Pancreas (tissue), 10 donors: Measurements from ENCODE around the gene CDH1. TPM values are rescaled to one million over a fixed set of nuclear protein-coding genes. Genes with fewer than 3 reads are reported as not detected.

Experiments
- ATAC-seq, 4 donors: fragments of 200-7000 bp; cut with Tn5 transposase; one replicate each; pipeline versions ENCODE4 v1.8.0 to v1.9.1; 2020; ENCODE audit warnings: mild to moderate bottlenecking in 4 of 4, moderate library complexity in 4 of 4
- DNase-seq, 6 donors: peaks; one replicate each; pipeline ENCODE4 v3.0.0-alpha.2; 2020
- FAIRE-seq: peaks from 2 replicates; lab custom pipeline; 2012; peaks lifted over from hg19 to GRCh38; lab: Jason Lieb, UNC
- H3K27ac ChIP-seq, 4 donors: fragments of 200-600 bp; sonication (generic); 1 replicate in 3 of 4; 2 replicates in 1 of 4; pipeline versions ENCODE4 v1.5.0 to v1.8.0; 2020
- H3K27me3 ChIP-seq, 4 donors: fragments of 200-600 bp; one replicate each; pipeline ENCODE4 v1.8.0; 2021
- H3K36me3 ChIP-seq, 3 donors: fragments of 200-600 bp; sonication (generic) in 1 of 3; one replicate each; pipeline versions ENCODE4 v1.5.0 to v1.8.0; 2020 to 2021
- H3K4me1 ChIP-seq, 3 donors: fragments of 200-600 bp; one replicate each; pipeline ENCODE4 v1.8.0; 2021
- H3K4me3 ChIP-seq, 4 donors: fragments of 200-600 bp; sonication (generic) in 2 of 4; one replicate each; pipeline versions ENCODE4 v1.5.0 to v1.8.0; 2020 to 2021
- H3K9me3 ChIP-seq, 4 donors: fragments of 200-600 bp; one replicate each; pipeline ENCODE4 v1.8.0; 2021
- CTCF ChIP-seq, 4 donors: fragments of 200-600 bp; sonication (generic) in 3 of 4; IDR thresholded peaks; one replicate each; pipeline versions ENCODE4 v1.5.0 to v1.8.0; 2021; ENCODE audit warnings: antibody characterized with exemption in 4 of 4
- WGBS, 2 donors: extraction: QIAGEN DNeasy Blood & Tissue Kit; methylation state at CpG; one replicate each; pipeline ENCODE4 v1.1.7; 2013; 5-methylcytosine and 5-hydroxymethylcytosine counted together
- intact Hi-C, 3 donors: fragments of 100-400 bp; cut with DNase I; formaldehyde crosslinking; loops; one replicate each; pipeline versions ENCODE4 v1.11.1 to v1.14.2; 2022
- polyA plus RNA-seq, 2 donors: library from polyadenylated mRNA; stranded (reverse); fragments of 200-250 nt; gene quantifications; one replicate each; pipeline ENCODE4 v1.2.3, GENCODE V29; 2013
- total RNA-seq, 6 donors: library from RNA; stranded (reverse); fragmentation: NEBNext Ultra II Directional in 4 of 6; extraction: Animal tissue kit (Norgen Biotek cat#: 25700) in 4 of 6; gene quantifications; one replicate each; pipeline versions ENCODE4 v1.2.1 to v1.2.4, GENCODE V29; 2021 to 2023
- donor health status: healthy with polysubstance abuse.
- donor health status: DM: no; HTN: no; CAD: no; lungs with moderate emphysema.
- donor health status: DM: no; HTN: no; CAD: no.
- donor health status: control.
- donor health status: control.
- donor health status: Bipolar disorder and iron deficiency.
- donor health status: DM: yes; HTN: yes; CAD: no.
- donor health status: DM: no; HTN: no; CAD: no.
- donor health status: DM: no; HTN: no; CAD: no.
- donor health status: DM: yes; HTN: yes; CAD: no.

Gene CDH1
- total and polyA plus RNA-seq, 8 donors: 52.8 to 258 (median 155) TPM

- WGBS, 2 donors: 68 to 76% methylated on average over 12 of the region's 12 CpGs
- TF ChIP-seq CTCF (IDR thresholded peaks at IDR 0.05): no peak
- ATAC-seq: peak in 2 of 4 donors; percentile 19 to 25
These were observed 14.7 kb upstream of the CDH1 start for GRCh38 chr16:68722119-68723024.

GRCh38 chr16:68724797-68725196 is 12.3 kb upstream of the CDH1 start:
- H3K9me3 ChIP-seq: no peaks in the 10 kb centered on the region
- no peak overlapping the region for H3K27ac ChIP-seq
- ATAC-seq: peak in 2 of 4 donors; percentile 41 to 45
- no peak for TF ChIP-seq CTCF (IDR thresholded peaks at IDR 0.05)
- H3K4me3 ChIP-seq: no peak overlapping the region
- H3K27me3 ChIP-seq: no peaks in the 10 kb centered on the region
- WGBS, 2 donors: 16 to 18% methylated on average over 3 of the region's 3 CpGs
- H3K36me3 ChIP-seq: no peaks in the 10 kb centered on the region
- no peak for FAIRE-seq
- no peaks in the 10 kb centered on the region for H3K4me1 ChIP-seq
- no peak for DNase-seq
- intact Hi-C loops: no loop called here

More at GRCh38 chr16:68722119-68723024, 14.7 kb upstream of the CDH1 start:
- Histone ChIP-seq H3K36me3 (no peaks in the 10 kb centered on the region), H3K4me1 (no peaks in the 10 kb centered on the region), H3K27me3 (no peaks in the 10 kb centered on the region), H3K4me3 (no peak overlapping the region), H3K27ac (no peak overlapping the region), H3K9me3 (no peaks in the 10 kb centered on the region)
- intact Hi-C loops: no loop called here
- DNase-seq: no peak
- FAIRE-seq: no peak

GRCh38 chr16:68728523-68728922 is 8.6 kb upstream of the CDH1 start:
- Histone ChIP-seq H3K4me3 (no peak overlapping the region), H3K36me3 (no peaks in the 10 kb centered on the region), H3K27ac (no peak overlapping the region), H3K9me3 (no peaks in the 10 kb centered on the region), H3K4me1 (peaks cover 7 to 9% (median 8%) of the 10 kb centered on the region in 3 donors), H3K27me3 (no peaks in the 10 kb centered on the region)
- intact Hi-C loops: no loop called here
- no peak for TF ChIP-seq CTCF (IDR thresholded peaks at IDR 0.05)
- ATAC-seq (no peak), DNase-seq (no peak), FAIRE-seq (no peak)
- 81 to 88% methylated on average over 4 of the region's 4 CpGs for WGBS, 2 donors

GRCh38 chr16:68731637-68732036 is 5.5 kb upstream of the CDH1 start:
- Histone ChIP-seq H3K9me3 (no peaks in the 10 kb centered on the region), H3K27me3 (no peaks in the 10 kb centered on the region), H3K4me1 (peaks cover 7 to 11% (median 9%) of the 10 kb centered on the region in 3 donors), H3K4me3 (no peak overlapping the region), H3K36me3 (no peaks in the 10 kb centered on the region), H3K27ac (peak overlapping the region; percentile 19 to 85 (median 68))
- no peak for ATAC-seq
- TF ChIP-seq CTCF (IDR thresholded peaks at IDR 0.05): no peak
- intact Hi-C loops: no loop called here
- FAIRE-seq: no peak
- no peak for DNase-seq
- WGBS, 2 donors: 11 to 29% methylated on average over 3 of the region's 3 CpGs
